Measurements from ENCODE around the gene SLC24A4.
"Not testable (repeated sequence)": the region's sequence is repeated elsewhere in the genome, so short reads cannot be mapped to it uniquely, and the experiment has no call there.

SLC24A4 gene

DNA sequence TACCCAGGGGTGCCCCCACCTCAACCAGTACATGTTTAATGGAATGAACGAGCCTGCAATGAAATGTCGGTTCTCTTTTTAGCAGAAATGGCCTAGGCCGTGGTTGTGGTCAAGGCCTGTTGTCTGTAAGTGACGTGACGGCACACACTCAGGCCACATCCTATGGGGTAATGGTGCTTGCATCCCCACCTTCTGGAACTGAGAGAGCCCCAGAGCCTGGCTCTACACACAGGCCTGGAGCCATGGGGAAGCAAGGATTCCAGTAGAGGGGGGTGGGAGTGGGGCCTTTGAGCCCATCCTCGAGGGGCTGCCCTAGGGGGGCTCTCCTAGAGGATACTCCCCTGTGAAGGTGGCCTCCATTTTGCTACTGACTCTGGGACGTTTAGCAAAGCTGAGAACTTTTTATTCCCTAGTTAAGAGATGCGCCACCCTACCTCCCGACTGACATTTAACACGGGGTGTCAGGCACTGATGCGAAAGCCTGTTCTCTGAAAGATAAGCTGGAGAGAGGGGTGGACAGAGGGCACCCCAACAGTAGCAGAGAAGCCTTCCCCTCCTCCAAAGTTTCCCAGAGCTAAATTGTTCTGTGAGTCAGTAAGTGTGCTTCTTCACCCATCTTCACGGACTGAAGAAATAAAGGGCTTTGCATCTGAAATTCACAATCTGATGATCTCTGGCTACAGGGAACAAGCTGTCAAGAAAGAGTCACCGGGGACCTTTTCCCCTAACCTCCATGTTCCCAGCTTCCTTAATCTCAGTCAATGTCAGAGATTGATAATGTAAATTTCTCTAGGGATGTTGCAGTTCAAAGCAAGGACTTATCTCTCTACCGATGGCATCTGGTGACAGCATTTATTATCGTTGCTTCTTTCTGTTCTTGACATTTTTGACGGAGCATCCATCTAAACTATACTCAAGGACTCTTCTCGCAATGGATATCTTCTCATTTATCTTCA is 197.4 kb downstream of the SLC24A4 start:
- no peak for DNase-seq (ENCODE audit: low read depth)

DNA sequence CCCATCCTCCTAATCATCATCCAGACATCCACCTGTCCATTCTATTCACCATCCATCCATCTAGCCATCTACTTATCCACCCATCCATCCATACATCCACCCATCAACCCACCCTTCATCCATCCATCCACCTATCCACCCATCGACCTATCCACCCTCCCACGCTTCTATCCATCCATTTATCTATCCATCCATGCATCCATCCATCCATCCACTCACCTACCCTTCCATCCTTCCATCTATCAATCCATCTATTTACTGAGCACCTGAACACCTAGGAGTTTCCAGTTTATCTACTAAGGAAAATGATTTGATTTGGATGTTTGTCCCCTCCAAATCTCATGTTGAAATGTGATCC is 198.1 kb downstream of the SLC24A4 start:
- DNase-seq (ENCODE audit: low read depth), result no peak

- DNase-seq (ENCODE audit: low read depth), result no peak
Measured at GRCh38 chr14:92523752-92524151, 200.8 kb downstream of the SLC24A4 start.

DNA sequence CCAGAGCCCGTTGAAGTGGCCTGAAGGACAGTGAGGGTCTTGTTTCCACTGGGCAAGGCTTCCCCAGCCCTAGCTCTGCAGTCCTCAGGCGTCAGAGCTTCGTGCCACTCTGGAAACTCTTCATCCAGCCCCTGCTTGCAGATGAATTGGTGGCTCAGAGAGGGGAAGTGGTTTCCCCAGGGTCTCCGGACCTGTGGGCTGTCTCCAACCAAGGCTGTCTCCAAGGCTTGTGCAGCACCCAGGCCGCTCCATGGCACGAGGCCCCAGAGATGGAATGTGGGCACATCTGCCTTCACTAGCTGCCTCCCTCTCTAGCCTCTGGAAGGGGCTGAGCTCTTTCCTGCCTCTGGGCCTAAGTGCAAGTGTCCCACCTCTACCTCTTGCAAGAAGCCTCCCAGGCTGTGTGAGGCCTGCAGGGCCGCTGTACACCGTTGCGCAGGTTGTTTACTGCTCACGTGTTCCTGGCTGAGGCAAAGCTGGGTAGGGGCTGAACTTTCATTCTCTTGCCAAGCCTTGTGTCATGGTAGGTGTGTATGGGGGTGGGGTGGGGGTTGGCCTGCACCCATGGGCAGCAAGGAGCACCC is 201.7 kb downstream of the SLC24A4 start:
- no peak for DNase-seq (ENCODE audit: low read depth)

DNA sequence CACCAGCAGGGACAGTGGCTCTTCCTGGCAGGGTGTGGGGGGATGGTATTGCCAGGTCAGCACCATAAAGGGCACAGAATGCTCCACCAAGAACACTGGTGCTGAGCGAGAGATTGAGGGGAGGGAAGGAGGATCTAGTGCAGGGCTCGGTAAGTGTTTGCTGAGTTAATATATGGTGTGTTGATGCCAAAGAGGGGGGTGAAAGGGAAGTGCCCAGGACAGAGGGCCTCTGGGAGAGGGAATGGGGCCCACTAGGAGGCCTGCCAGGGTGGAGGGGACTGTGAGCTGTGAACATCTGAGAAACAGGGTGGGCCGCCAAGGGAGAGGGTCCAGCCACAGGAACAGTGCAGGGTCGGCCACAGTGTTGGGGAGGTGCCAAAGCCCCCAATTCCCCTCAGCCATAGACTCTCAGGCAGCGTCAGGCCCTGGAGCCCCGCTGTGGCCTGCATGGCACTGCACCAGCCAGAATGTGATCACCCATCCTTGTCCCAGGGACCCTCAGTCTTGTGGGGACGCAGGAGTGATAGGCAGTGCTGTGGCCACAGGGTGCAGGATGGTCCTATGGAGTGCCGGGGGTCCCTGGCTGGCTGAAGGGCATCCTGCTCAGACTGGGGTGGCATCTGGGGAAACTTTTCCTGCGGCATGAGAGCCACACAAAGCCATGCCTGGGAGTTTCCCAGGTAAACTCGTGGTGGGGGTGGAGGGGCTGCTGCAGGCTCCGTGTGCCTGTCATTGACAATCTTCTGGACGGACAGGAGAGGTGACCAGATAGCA is 202.5 kb downstream of the SLC24A4 start:
- DNase-seq (ENCODE audit: low read depth), result no peak

- DNase-seq (ENCODE audit: low read depth), result no peak
Measured at GRCh38 chr14:92527721-92528120, 204.8 kb downstream of the SLC24A4 start.

DNA sequence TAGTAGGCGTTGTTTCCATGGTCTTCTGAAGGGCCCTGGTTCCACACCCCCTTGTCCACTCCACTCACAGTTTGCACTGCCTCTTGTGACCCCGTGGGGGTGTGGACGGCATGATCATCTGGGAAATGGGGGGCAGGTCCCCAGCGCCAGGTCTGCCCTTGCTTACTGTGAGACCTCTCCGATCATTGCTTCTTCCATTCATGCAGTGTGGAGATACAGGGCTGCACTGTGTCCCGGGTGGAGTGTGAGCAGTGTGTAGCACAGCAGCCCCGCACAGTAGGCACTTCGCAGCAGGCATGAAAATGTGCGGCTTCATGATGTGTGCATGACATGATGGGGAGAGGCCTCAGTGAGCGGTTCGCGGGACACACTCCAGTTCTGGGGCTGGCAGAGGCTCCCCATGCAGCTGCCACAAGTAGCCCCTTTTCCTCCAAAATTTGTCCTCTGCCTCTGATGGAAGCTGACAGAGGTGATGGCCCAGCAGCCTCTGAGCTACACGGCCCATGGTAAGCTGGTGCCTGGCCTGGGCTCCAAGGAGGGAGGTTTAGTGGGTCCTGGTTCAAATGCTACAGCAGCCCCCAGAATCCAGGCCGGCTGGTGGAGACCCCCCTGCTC is 205.6 kb downstream of the SLC24A4 start:
- no peak for DNase-seq (ENCODE audit: low read depth)

- no peak for DNase-seq (ENCODE audit: low read depth)
Measured at GRCh38 chr14:92529903-92530302, 206.9 kb downstream of the SLC24A4 start.

GRCh38 chr14:92531106-92531873 is 208.3 kb downstream of the SLC24A4 start:
- peak; percentile 62 for DNase-seq (ENCODE audit: low read depth)

- no peak for DNase-seq (ENCODE audit: low read depth)
Measured at GRCh38 chr14:92532490-92533163, 209.7 kb downstream of the SLC24A4 start.

- DNase-seq (ENCODE audit: low read depth), result no peak
Measured at GRCh38 chr14:92534932-92535643, 212.1 kb downstream of the SLC24A4 start.

- DNase-seq (ENCODE audit: low read depth), result not testable (repeated sequence)
Measured at GRCh38 chr14:92536231-92536630, 213.3 kb downstream of the SLC24A4 start.

- DNase-seq (ENCODE audit: low read depth), result no peak
Measured at GRCh38 chr14:92538412-92538985, 215.5 kb downstream of the SLC24A4 start.

DNA sequence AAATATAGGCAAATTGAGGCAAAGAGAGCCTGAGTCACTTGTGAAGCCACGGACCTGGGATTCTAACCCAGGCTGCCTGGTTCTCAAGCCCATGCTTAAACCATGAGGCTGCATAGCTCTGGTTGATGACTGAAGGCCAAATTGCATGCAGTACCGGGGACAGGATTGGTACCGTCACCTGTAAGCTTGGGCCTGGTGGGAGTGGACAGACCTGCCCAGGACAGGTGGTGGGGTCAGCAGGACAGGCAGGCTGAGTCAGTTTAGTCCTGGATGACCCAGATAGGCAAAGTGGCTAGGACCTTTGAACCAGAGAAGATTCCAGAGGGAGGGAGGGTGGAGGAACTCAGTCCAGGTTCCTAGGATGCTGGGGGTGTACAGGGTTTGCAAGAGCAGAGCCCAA is 216.5 kb downstream of the SLC24A4 start:
- no peak for DNase-seq (ENCODE audit: low read depth)

DNA sequence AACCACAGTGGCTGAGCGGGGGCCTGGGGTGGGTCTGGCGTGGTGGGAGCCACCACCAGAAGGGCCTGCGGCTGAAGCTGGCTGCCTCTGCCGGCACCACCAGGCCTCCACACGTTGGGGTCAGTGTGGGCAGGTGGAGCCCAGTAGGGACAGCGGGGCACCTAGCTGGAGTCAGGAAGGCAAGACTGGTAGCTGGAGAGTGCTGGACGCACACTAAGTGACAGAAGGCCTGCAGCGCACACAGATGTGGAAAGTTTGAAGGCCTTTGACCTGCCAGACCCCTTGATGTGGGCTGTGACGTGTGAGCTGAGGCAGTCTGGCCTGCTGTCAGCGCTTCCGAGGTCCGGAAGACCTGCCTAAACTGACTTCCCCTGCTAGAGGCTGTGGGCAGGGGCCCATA is 216.9 kb downstream of the SLC24A4 start:
- no peak for DNase-seq (ENCODE audit: low read depth)

DNA sequence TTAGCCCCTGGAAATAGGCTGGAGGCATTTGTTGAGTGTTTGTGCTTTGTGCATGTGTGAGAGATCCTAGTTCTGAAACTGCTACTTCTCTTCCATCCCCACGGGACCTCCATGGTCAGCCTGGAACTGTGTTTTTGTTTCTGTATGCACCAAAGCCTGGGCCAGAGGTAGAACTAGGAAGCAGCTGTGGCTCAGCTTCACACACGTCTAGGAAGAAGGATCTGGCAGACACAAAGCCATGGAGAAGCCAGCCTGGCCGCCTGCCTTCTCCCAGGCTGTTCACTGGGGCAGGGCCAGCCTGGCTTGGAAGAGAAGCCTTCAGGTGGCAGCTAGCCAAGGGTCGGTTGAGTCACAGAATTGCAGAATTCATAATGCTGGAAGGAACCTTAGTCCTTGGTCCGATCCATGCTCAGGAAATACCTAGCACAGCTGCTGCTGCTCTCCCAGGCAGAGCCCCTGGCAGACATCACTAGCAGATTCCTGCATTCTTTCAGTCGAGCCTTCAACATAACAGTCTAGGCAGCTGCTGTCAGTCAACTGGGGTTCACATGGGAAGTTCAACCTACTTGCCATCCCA is 217.6 kb downstream of the SLC24A4 start:
- no peak for DNase-seq (ENCODE audit: low read depth)

DNA sequence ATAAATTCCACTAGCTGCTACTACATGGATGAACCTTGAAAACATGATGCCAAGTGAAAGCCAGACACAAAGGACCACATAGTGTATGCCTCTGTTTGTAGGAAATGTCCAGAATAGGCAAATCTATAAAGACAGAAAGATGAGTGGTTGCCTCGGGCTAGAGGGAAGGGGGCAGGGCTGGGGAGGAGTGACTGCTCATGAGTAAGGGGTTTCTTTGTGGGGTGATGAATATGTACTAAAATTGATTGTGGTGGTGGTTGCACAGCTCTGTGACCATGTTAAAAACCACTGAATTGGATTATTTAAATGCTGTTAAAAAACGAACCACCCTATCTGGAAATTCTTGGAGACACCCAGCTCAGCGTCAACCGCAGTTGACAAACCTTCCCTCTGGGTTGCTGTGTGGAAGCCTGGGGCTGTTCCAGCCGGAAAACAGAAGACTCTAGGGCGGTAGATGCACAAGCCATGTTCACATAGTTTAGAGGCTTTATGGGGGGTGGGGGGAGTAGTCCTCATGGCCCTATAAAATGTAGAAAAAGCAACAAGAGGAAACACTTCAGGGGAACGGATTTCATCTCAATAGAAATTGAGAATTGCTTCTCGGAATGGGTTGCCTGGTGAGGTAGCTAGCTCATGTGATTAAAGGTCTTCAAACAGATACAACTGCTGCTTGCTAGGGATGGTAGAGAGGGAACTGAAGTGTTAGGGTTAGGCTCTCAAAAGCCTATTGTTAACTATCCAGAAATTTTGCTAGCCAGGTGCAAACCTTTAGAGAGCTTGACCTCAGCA is 220.0 kb downstream of the SLC24A4 start:
- DNase-seq (ENCODE audit: low read depth), result no peak

DNA sequence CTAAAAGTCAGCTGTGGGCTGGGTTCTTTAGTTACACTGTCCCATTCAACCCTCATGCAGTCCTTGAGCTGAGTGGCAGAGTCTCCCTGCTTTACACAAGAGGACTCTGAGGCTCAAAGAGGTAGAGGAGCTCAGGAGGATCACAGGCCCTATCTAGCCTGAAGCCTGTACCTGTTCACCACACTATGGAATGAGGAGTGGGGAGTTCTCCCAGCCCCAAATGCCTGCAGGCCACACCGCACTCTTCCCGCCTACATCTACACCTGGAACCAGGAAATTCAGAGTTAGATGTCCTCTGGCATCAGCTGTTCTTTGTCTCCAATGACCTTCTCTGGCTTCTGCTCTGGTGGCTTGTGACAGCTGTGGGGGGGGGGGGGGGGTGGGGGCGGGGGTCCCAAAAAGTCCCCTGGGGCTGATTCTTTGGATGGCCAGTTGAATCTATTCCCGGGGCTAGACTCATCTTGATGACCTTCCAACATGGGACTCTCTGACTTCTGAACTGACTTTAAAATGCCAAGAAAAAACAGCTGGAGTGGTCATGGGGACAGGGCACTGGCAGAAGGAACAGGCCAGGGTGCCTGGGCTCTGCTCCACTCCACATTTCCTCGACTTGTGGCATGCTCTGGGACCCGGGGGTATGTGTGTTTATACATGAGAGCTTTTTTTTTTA is 221.2 kb downstream of the SLC24A4 start:
- no peak for DNase-seq (ENCODE audit: low read depth)

All from activated T-cell treated with anti-CD3 and anti-CD28 coated beads for 24 hours (primary cell).